Hepatocyte (in vitro differentiated cells): ENCODE measurements around the gene DLK2. TPM values are rescaled to one million over a fixed set of nuclear protein-coding genes. Genes with fewer than 3 reads are reported as not detected.

Experiments used
- DNase-seq: peaks from one replicate; pipeline ENCODE4 v3.0.0-alpha.2; 2016; ENCODE audit warnings: low spot score
- H2AFZ ChIP-seq: fragments of 200-600 bp; sonication (generic); 2 replicates; pipeline ENCODE4 v1.6.0; 2016; ENCODE audit warnings: antibody characterized with exemption, mild to moderate bottlenecking
- H3K27ac ChIP-seq: fragments of 200-600 bp; sonication (generic); 2 replicates; pipeline ENCODE4 v1.5.1; 2016; ENCODE audit warnings: mild to moderate bottlenecking
- H3K27me3 ChIP-seq: fragments of 200-600 bp; sonication (generic); 2 replicates; pipeline ENCODE4 v1.6.1; 2016
- H3K36me3 ChIP-seq: fragments of 200-600 bp; sonication (generic); replicated peaks from 2 replicates; pipeline ENCODE4 v1.5.1; 2016; ENCODE audit warnings: low read depth; ENCODE audit not compliant: insufficient read depth
- H3K4me1 ChIP-seq: fragments of 200-600 bp; sonication (generic); 2 replicates; pipeline ENCODE4 v1.5.1; 2016; ENCODE audit warnings: mild to moderate bottlenecking, moderate library complexity; ENCODE audit not compliant: insufficient read depth
- H3K4me2 ChIP-seq: fragments of 200-600 bp; sonication (generic); 2 replicates; pipeline ENCODE4 v1.6.0; 2016
- H3K4me3 ChIP-seq: fragments of 200-600 bp; sonication (generic); 2 replicates; pipeline ENCODE4 v1.5.1; 2016; ENCODE audit warnings: mild to moderate bottlenecking
- H3K79me2 ChIP-seq: fragments of 200-600 bp; sonication (generic); 2 replicates; pipeline ENCODE4 v1.6.0; 2017; ENCODE audit warnings: mild to moderate bottlenecking
- H3K9me2 ChIP-seq: fragments of 200-600 bp; sonication (generic); replicated peaks from 2 replicates; pipeline ENCODE4 v1.6.0; 2017; ENCODE audit warnings: mild to moderate bottlenecking; ENCODE audit not compliant: insufficient read depth
- H3K9me3 ChIP-seq: fragments of 200-600 bp; sonication (generic); 2 replicates; pipeline ENCODE4 v1.5.1; 2016; ENCODE audit warnings: low read depth, mild to moderate bottlenecking
- H4K20me1 ChIP-seq: fragments of 200-600 bp; sonication (generic); 2 replicates; pipeline ENCODE4 v1.6.0; 2016; ENCODE audit warnings: mild to moderate bottlenecking; ENCODE audit not compliant: insufficient read depth, poor library complexity, severe bottlenecking
- EZH2 ChIP-seq: fragments of 200-600 bp; sonication (generic); IDR thresholded peaks from 2 replicates; pipeline ENCODE4 v1.6.1; 2016; ENCODE audit warnings: antibody characterized with exemption, mild to moderate bottlenecking, borderline replicate concordance
- EZH2phosphoT487 ChIP-seq: fragments of 200-600 bp; sonication (generic); IDR thresholded peaks from one replicate; pipeline ENCODE4 v1.6.1; 2018; ENCODE audit warnings: antibody characterized with exemption, mild to moderate bottlenecking, low read depth, moderate library complexity; ENCODE audit not compliant: unreplicated experiment, severe bottlenecking
- WGBS: methylation state at CpG from one replicate; pipeline ENCODE4 v1.1.6; 2016; ENCODE audit warnings: low lambda C conversion rate; ENCODE audit errors: missing lambda C conversion rate; 5-methylcytosine and 5-hydroxymethylcytosine counted together
- polyA plus RNA-seq: library from polyadenylated mRNA; unstranded; fragments of >200 nt; fragmentation: Nextera tagmentation; extraction: Ambion mirVana; gene quantifications from 2 replicates; pipeline ENCODE4 v1.2.1, GENCODE V29; 2016
- total RNA-seq: library from RNA; depleted of rRNA; stranded (reverse); fragments of >200 nt; gene quantifications from 2 replicates; pipeline ENCODE4 v1.2.3, GENCODE V29; 2014
- TF ChIP-seq, protein P1 (sequence below): fragments of 200-600 bp; sonication (generic); IDR thresholded peaks from 2 replicates; pipeline ENCODE4 v1.5.1; 2016; ENCODE audit warnings: antibody characterized with exemption, mild to moderate bottlenecking; ENCODE audit not compliant: poor library complexity

The DLK2 gene
- total and polyA plus RNA-seq, 2 experiments from 2014 or later = 0.33 to 1.8 TPM

- 22% methylated on average over 17 of the region's 17 CpGs for WGBS
- Histone ChIP-seq H3K9me3 (no peaks in the 10 kb centered on the region), H3K36me3 (no peaks in the 10 kb centered on the region), H4K20me1 (no peaks in the 10 kb centered on the region), H3K27ac (no peak overlapping the region), H2AFZ (no peak overlapping the region), H3K4me2 (peak overlapping the region; percentile 100), H3K4me1 (no peaks in the 10 kb centered on the region), H3K27me3 (peaks cover 13% of the 10 kb centered on the region), H3K79me2 (no peaks in the 10 kb centered on the region), H3K4me3 (no peak overlapping the region), H3K9me2 (no peaks in the 10 kb centered on the region)
- TF ChIP-seq EZH2 = no peak
- TF ChIP-seq, protein P1, sequence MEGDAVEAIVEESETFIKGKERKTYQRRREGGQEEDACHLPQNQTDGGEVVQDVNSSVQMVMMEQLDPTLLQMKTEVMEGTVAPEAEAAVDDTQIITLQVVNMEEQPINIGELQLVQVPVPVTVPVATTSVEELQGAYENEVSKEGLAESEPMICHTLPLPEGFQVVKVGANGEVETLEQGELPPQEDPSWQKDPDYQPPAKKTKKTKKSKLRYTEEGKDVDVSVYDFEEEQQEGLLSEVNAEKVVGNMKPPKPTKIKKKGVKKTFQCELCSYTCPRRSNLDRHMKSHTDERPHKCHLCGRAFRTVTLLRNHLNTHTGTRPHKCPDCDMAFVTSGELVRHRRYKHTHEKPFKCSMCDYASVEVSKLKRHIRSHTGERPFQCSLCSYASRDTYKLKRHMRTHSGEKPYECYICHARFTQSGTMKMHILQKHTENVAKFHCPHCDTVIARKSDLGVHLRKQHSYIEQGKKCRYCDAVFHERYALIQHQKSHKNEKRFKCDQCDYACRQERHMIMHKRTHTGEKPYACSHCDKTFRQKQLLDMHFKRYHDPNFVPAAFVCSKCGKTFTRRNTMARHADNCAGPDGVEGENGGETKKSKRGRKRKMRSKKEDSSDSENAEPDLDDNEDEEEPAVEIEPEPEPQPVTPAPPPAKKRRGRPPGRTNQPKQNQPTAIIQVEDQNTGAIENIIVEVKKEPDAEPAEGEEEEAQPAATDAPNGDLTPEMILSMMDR = peak; percentile 91
- DNase-seq = no peak
Observed at GRCh38 chr6:43454290-43454695, 1.1 kb downstream of the DLK2 start.

DNA sequence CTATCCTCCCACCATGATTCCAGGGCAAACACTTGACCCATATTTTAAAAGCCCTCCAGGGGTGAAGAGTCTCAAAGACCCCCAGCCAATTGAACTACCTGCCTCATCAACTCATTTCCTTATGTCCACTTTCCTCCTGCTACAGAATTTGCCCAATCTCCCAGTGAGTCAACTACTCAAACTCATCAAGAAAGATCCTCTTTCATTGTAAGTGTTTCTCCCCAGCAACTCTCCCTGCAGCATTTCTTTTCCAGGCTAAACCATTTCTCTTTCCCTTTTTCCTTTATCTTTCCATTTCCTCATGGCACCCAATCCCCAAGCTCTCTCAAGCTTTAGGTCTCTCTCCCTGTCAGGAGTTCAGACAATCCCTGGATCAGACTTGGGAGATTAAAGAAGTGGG, 1.5 kb downstream of the DLK2 start:
- H3K79me2 ChIP-seq = no peaks in the 10 kb centered on the region
- no peak overlapping the region for H3K4me2 ChIP-seq
- no peaks in the 10 kb centered on the region for H3K4me1 ChIP-seq

DNA sequence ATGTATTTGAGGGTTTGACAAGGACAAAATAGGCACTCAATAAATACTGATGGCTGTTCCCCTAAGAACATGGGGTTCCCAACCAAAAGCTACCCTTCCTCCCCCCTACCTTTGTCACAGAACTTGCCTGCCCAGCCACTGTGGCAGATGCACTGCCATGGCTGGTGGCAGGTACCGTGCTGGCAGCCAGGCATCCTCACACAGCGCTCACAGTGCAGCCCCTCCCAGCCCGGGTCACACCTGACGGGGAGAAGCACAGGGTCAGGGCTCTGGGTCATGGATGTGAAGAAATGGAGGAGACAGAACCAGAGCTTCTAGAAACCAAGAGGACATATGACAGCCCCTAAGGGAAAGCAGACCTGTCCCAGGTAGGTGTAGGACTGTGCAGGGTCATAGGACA, 2.5 kb downstream of the DLK2 start:
- DNase-seq = peak; percentile 2
- peaks cover 12% of the 10 kb centered on the region for H3K27me3 ChIP-seq
- no peaks in the 10 kb centered on the region for H3K4me1 ChIP-seq

More for the DNA sequence above, 1.5 kb downstream of the DLK2 start:
- H3K36me3 ChIP-seq = no peaks in the 10 kb centered on the region
- peaks cover 12% of the 10 kb centered on the region for H3K27me3 ChIP-seq
- TF ChIP-seq, protein P1 = no peak
- TF ChIP-seq EZH2 (no peak), EZH2phosphoT487 (no peak)
- H3K27ac ChIP-seq = no peak overlapping the region
- DNase-seq = no peak
- H3K9me3 ChIP-seq = no peaks in the 10 kb centered on the region
- no peak overlapping the region for H3K4me3 ChIP-seq
- no peaks in the 10 kb centered on the region for H3K9me2 ChIP-seq
- no peaks in the 10 kb centered on the region for H4K20me1 ChIP-seq
- no peak overlapping the region for H2AFZ ChIP-seq

More for the DNA sequence above, 2.5 kb downstream of the DLK2 start:
- no peak overlapping the region for H3K4me2 ChIP-seq
- no peaks in the 10 kb centered on the region for H3K79me2 ChIP-seq
- no peaks in the 10 kb centered on the region for H3K9me3 ChIP-seq
- 94% methylated on average over 4 of the region's 4 CpGs for WGBS
- no peaks in the 10 kb centered on the region for H3K36me3 ChIP-seq
- no peak overlapping the region for H3K27ac ChIP-seq
- no peaks in the 10 kb centered on the region for H4K20me1 ChIP-seq
- no peak overlapping the region for H2AFZ ChIP-seq
- TF ChIP-seq, protein P1 = no peak
- no peak for TF ChIP-seq EZH2phosphoT487
- H3K4me3 ChIP-seq = no peak overlapping the region
- no peaks in the 10 kb centered on the region for H3K9me2 ChIP-seq
